GM18520 (cell line): Measurements from ENCODE around the gene RAB3D.
A peak's percentile ranks its signal among the peaks of the same experiment; 100 is the strongest.
"Not testable (repeated sequence)": the region's sequence is repeated elsewhere in the genome, so short reads cannot be mapped to it uniquely, and the experiment has no call there.

Experiments
- ATAC-seq: cut with Tn5 transposase; IDR thresholded peaks from one replicate; pipeline ENCODE4 v1.9.1; 2021; ENCODE audit not compliant: unreplicated experiment

RAB3D gene

DNA sequence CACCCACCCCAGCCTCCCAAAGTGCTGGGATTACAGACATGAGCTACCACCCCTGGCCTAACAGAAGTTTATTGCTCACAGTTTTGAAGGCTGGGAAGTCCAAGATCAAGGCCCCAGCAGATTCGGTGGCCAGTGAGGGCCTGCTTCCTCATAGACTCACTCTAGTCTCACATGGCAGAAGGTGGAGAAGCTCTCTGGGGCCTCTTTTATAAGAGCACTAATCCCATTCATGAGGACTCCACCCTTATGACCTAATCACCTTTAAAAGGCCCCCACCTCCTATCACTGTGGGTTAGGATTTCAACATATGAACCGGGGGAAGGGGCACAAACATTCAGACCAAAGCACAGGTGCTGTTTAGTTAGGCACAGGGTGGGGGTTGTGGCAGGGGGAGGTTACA lies 28.1 kb upstream of the RAB3D start:
- no peak for ATAC-seq

DNA sequence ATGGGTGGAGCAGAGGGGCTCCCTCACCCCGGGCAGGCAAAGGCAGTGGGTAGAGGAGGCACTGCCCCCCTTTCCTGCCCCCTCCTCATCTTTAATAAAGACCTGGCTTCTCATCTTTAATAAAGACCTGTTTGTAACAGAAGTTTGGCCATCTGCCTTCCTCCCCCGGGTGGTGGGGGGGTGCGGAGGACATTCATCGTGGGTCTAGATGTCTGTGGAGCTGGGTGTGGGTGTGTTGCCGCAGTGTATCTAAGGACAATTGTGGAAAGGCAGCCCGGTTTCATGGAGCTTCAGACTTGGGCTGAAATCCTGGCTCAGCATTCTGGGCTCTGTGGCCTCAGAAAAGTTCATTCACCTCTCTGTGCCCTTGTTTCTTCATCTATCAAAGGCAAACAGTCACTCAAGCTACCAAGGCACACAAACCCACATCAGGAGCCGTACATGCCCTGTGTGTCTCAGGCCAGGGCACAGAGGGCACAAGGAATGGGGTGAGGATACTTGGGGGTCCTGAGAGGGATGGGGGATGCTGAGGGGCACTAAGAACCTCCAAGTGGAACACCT lies 26.2 kb upstream of the RAB3D start:
- ATAC-seq = no peak

DNA sequence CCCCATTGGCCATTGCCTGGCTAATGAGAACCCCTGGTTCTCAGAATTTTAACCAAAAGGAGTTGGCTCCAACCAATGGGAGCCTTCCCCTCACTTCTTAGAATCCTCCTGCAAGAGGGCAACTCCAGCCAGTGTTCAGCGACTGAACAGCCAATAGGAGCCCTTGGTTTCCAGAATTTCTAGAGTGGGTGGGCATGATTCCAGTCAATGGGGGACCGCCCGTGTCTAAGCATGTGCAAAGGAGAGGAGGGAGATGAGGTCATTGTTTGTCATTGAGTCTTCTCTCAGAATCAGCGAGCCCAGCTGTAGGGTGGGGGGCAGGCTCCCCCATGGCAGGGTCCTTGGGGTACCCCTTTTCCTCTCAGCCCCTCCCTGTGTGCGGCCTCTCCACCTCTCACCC lies 25.5 kb upstream of the RAB3D start:
- ATAC-seq = no peak

DNA sequence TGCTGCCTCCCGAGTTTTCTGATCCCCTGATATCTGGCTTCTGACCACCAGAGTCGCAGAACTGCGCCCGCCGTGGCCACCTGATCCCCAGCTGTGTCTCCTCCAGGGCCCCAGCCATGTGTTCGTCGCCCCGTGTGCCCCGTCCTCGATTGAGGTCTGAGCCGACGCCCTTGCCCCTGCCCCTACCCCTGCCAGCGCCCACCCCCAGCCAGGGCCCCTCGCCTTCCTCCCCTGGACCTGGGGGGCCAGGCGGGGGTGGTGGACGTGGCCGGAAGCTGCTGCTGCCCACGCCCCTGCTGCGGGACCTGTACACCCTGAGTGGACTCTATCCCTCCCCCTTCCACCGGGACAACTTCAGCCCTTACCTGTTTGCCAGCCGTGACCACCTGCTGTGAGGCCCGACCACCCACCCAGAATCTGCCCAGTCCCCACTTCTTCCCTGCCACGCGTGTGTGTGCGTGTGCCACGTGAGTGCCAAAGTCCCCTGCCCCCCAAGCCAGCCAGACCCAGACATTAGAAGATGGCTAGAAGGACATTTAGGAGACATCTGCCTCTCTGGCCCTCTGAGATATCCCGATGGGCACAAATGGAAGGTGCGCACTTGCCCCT lies 24.9 kb upstream of the RAB3D start:
- ATAC-seq = no peak

DNA sequence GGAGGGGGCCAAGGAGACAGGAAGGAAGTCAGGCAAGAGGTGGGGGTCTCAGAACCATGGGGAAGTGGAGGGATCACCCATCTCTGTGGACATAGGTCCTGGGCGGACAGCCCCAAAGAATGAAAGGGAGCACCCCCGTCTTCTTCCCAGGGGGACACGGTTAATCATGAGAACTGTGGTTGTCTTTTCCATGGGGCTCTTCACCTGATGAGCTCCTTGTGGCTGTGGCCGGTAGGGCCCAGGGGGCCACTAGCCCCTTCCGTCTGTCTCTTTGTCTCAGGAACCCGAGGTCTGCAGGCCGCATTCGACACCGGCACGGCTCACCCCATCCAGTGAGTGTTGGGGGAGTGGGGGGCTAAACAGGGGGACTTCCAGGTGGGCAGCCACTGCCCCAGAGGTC lies 24.4 kb upstream of the RAB3D start:
- no peak for ATAC-seq

DNA sequence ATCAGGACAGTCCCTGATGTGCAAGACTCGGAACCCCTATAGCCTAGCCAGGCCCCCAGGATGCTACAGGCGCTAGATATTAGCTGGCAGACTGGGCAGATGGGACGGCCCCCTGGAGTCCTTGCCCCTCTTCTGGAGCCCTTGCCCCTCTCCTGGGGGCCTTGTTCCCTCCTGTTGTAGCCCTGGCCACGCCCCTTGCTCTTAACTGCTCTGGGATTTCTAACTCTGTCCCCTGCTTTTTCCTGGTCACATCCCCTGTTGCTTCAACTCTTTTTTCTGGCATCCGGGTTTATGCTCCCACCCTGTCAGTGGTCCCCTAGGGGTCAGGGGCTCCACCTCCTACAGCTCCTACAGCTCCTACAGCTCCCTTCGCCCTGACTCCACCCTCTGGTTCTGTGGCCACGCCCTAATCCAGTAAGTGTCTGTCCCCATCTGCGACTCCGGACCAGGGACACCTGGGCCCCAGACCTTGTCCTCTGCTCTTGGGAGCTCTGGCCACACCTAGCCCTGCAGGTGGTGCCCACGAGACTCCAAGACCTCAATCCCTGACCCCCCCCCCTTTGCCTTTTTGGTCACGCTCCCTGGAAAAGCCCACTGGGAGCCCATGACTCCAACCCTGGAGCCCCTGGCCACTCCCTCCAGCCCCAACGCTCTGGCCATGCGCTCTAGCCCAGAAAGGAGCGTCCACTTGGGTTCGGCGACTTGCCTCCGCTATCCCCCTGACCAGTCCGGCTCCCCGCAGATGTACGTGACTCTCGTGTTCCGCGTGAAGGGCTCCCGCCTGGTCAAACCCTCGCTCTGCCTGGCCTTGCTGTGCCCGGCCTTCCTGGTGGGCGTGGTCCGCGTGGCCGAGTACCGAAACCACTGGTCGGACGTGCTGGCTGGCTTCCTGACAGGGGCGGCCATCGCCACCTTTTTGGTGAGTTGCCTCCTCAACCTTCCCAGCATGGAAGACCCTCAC lies 22.6 kb upstream of the RAB3D start:
- no peak for ATAC-seq

DNA sequence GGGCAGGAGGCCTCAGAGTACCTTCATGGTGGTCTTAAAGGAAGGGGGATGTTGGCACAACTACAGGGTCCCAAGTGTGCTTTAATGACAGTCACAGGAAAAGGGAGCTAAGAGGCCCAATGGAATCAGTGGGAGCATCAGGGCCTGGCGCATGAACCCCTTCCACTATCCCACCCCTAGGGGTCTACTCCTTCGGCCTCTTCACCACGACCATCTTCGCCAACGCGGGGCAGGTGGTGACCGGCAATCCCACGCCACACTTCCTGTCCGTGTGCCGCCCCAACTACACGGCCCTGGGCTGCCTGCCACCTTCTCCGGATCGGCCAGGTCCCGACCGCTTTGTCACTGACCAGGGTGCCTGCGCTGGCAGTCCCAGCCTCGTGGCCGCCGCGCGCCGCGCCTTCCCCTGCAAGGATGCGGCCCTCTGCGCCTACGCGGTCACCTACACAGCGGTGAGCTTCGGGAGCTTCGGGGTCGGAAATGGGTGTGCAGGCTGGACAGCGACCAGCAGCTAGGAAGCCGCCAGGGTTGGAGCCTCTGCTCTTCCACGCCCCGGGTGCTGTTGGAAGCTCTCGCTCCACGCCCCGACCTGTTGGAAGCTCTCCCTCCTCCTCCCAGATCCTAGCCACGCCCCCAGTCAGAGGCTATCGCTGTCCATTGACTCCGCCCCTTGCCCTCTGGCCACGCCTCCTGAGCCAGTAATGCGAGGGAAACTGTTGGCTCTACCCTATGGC lies 21.7 kb upstream of the RAB3D start:
- no peak for ATAC-seq

DNA sequence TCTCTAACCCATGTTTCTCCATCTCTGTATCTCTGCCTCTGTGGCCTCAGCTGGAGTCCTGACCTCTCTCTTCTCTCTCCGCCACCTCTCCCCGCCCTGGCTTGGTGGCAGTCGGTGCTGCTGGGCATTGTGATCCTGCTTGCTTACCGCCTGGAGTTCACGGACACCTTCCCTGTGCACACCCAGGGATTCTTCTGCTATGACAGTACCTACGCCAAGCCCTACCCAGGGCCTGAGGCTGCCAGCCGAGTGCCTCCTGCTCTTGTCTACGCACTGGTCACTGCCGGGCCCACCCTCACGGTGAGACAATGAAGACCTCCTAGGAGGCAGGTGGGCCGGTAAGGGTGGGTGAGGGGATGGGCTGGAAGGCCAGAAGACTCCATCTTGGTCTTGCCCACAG lies 20.0 kb upstream of the RAB3D start:
- ATAC-seq = no peak

DNA sequence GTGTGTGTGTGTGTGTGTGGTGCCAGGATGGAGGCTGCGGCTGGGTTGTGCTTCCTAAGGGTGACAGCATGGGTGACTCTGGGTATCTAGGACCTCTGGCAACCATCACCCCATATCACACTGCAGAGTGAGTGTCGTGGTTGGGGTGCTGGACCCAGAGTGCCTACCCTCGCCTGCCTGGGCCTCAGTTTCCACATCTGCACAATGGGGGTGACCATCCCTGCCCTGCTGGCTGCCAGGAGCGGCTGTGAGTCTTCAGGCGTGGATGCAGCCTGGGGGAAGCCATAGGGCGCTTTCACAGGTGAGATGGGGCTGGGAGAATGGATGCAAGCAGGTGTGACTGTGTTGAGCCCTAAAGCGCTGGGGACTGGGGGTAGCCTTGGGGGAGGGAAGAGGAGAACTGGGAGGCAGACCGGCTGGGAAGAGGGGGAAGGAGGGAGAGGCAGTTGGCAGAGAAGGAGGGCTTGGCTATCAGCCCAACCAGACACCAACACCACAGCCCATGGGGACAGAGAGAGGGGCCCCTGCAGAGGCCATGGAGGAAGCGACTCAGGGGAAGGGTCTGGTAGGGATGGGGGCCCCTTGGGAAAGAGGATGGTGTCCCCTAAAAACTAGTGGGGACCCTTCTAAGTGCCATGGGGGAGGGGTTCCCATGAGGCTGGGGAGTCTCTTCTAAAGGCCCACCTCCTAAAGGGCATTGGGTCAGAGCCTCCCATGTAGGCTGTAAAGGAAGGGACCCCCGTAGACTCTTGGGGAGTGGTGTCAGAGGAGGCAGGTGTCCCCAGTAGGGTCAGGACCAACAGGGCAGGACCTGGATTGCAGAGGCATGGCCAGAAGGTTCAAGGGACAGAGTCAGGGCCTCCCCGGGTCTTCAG lies 17.5 kb upstream of the RAB3D start:
- no peak for ATAC-seq

DNA sequence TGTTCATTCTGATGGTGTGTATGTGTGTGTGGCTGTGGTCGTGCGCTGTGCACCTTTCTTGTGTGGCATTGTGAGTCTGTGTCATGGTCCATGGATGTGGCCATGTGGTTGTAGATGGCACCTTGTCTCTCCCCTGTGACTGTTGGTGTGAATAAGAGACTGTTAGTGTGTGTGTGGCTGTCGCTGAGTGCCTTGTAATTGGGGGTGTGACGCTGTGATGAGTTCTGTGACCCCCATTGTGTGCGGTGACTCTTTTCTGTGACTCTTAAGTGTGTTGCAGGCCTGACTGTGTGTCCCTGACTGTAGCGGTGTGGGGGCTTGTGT lies 16.6 kb upstream of the RAB3D start:
- no peak for ATAC-seq

DNA sequence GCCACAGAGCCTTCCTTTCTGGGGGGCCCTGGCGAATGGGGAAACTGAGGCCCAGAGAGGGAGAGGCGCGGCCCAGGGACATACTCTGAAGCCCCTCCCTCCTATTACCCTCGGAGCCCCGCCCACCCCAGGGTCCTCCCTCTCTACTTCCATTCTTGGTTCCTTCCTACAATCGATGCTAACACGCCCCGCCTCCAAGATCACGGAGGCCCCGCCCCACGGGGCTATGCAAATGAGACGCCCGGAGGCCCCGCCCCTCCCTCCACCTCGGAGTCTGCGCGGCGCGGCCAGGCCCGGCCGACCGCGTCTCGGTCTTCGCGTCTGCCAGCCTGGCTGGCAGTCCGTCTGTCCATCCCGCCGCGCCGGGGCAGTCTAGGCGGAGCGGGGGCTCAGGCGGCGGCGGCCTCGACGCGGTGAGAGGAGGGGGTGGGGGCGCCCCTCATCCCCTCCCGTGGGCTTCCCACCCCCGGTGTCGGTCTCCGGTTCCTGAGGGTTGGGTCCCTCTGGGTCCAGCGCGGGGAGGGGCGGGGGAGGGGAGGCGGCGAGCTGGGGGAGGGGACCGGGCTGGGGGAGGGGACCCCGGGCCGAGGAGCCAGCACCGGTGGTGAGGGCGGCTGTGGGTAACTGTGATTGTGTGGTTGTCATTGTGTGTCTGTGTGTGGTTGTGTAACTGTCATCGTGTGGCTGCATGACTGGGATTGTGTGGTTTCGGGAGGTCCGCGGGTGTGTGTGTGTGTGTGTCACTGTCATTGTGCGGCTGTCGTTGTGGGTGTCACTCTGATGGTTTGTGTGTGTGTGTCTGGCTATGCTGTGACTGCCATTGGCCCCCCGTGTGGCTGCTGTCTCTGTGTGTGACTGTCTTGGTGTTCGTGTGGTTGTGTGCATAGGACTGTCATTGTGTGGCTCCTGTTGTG lies 16.0 kb upstream of the RAB3D start, which contains the start of gene PLPPR2:
PLPPR2 (plus strand) TSS at position 273 of the 914 bp plus-strand sequence. CDS start 2,242 bp downstream, outside the sequence.
- no peak for ATAC-seq

DNA sequence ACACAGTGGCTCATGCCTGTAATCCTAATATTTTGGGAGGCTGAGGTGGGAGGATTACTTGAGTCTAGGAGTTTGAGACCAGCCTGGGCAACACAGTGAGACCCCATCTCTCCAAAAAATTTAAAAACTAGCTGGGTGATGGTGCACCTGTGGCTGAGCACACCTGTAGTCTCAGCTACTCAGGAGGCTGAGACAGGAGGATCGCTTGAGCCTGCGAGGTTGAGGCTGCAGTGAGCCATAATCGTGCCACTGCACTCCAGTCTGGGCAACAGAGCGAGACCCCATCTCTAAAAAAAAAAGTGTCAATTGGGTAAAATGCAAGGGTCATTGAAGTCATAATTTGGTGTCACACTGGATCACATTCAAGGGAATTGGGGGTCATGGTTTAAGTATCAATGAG lies 14.6 kb upstream of the RAB3D start:
- not testable (repeated sequence) for ATAC-seq

DNA sequence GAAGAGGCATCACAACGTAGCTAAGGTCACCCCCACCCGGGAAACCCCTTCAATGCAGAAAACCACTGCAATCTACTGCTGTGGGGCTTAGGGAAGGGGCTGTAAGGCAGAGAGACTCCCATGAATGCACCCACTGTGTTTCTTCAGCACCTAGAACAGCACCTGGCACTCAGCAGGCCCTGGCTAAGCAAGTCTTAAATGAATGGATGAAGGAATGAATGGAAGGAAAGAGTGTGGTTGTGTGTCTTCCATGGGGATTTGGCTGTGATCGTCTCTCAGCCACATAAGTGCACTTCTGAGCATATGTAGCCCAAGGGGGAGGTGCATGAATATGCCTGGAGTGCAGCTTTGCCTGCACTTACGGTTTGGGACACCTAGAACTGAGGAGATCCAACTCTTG lies 9.7 kb upstream of the RAB3D start:
- ATAC-seq = no peak

DNA sequence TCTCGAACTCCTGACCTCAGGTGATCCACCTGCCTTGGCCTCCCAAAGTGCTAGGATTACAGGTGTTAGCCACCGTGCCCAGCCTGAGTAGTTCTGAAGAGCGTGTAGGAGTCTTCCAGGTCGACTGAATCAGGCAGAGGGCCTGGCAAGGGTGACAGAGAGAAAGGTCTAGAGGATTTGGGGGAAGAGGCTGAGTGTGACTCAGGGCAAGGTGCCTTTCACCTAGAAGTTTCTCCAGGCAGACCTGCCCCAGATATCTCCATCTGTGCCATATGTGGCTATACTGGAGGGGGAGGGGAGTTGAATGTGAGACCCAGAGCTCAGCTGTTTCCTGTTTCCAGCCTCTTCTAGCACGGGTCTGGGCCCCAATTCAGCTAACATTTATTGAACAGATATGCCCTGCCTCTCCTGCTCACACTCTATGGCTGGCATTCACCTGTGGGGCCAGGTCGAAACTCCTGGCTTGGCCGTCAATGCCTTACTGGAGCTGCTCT lies 8.1 kb upstream of the RAB3D start:
- ATAC-seq = no peak

DNA sequence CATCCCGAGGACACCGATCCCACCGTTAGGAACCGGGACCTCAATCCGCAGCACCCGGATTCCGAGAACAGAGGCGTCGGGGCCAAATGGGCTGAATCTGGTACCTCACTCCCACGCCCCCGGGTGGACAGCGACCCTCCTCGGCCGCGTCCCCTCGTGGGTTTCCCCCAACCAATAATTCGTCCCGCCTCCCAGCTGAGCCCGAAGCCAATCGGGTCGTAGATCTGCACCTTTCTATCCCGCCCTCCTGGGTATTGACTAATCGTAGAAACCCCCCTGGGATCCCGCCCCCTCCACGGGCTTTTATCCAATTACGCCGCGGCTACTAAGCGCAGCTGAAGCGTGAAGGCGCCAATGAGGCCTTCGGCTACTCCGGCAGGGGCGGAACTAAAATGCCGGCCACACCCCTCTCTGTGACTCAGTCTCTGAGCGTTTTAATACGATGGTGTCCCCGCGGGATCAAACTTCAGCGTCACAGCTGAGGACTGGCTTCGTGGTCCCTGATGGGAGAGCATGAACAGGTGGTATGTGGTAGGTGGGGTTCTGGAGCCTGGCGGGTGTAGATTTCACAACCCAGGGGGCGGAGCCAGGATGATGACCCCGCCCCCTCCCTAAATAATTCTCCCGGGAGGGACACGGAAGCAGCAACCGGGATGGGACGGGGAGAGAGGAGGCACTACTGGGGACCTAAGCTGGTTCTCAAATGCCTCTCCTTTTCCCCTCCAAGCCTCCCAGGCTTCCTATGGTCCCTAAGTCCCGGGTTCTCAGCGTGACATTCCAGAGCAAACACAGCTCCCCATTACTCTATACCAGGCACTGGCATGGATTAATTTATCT lies 6.9 kb upstream of the RAB3D start, which contains the start of the genes CCDC159 and TMEM205:
CCDC159 (plus strand) TSS at position 416 of the 837 bp plus-strand sequence; CDS start at position 504, 88 bp downstream.
TMEM205 (minus strand) TSS at position 165 of the 837 bp plus-strand sequence. CDS start 649 bp downstream, outside the sequence.
- ATAC-seq = peak; percentile 88

DNA sequence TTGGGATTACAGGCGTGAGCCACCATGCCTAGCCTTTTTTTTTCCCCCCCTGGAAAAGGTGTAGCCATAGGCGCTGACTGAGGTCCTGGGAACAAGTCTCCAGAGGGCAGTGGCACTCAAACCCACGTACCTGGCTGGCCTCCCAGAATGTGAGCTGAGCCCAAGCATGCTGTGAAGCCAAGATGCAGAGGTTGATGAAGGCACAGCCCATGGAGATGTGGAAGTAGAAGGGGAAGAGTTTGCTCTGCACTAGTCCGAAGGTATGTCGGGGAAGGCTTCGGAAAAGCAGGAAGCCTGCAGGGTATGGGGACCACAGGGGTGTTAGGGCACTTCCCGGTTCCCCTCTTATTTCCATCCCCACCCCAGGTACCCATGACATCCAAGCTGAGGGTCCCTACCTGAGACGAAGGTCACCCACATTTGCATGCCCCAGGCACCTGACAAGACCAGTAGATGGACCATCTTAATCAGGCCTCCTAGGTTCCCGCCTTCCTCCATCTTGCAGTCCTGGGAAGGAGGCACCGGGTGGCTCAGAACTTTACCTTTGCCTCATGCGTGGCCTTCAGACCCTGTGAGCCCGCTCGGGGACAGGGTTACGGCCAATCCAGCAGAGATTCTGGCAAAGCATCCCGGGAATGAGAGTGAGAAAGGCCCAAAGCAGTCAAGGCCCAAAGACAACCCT lies 5.8 kb upstream of the RAB3D start:
- ATAC-seq = no peak

DNA sequence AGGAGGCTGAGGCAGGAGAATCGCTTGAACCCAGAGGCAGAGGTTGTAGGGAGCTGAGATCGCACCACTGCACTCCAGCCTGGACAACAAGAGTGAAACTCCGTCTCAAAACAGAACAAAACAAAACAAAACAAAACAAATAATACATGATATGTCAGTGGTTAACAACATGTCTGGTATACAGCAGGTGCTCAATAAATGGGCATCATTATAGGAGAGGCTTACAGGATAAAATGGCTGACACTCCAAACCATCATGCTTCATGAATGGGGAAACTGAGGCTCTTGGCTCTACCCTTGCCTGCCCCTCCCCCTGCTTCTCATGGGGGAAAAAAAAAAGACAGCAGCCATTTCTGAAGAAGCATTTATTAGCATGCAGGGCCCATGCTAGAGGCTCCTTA lies 3.0 kb upstream of the RAB3D start:
- ATAC-seq = no peak

DNA sequence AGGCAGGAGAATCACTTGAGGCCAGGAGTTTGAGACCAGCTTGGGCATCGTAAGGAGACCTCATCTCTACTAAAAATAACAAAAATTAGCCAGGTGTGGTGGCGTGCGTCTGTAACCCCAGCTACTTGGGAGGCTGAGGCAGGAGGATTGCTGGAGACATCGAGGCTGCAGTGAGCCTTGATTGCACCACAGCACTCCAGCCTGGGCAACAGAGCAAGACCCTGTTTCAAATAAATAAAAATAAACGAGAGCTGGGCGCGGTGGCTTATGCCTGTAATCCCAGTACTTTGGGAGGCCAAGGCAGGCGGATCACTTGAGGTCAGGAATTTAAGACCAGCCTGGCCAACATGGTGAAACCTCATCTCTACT lies 626 bp upstream of the RAB3D start:
- ATAC-seq = not testable (repeated sequence)
